OCI-LY3 (cell line): ENCODE results near the gene MPC2.
A peak's percentile ranks its signal among the peaks of the same experiment; 100 is the strongest.
"Not testable (repeated sequence)": the region's sequence is repeated elsewhere in the genome, so short reads cannot be mapped to it uniquely, and the experiment has no call there.

Source experiments
- H2AFZ ChIP-seq: fragments of 200-600, 300-600 bp; shearing (Covaris generic); 2 replicates; pipeline ENCODE4 v1.6.0; 2014; ENCODE audit warnings: antibody characterized with exemption, low read depth, low read length
- H3K27ac ChIP-seq: fragments of 200-600, 300-600 bp; sonication (generic); 2 replicates; pipeline ENCODE4 v1.5.1; 2014; ENCODE audit warnings: mild to moderate bottlenecking, low read length, moderate library complexity, mixed read lengths
- H3K27me3 ChIP-seq: fragments of 200-600, 300-600 bp; sonication (generic); 2 replicates; pipeline ENCODE4 v1.6.1; 2014; ENCODE audit warnings: low read depth, low read length, mixed read lengths
- H3K36me3 ChIP-seq: fragments of 200-600, 300-600 bp; sonication (generic); replicated peaks from 2 replicates; pipeline ENCODE3; 2014; ENCODE audit warnings: low read depth, low read length, mixed read lengths
- H3K4me1 ChIP-seq: fragments of 300-600, 200-600 bp; sonication (generic); 2 replicates; pipeline ENCODE4 v1.6.1; 2014; ENCODE audit warnings: low read length, mixed read lengths
- H3K4me2 ChIP-seq: fragments of 200-600, 300-600 bp; sonication (generic); 2 replicates; pipeline ENCODE4 v1.6.1; 2014; ENCODE audit warnings: low read length, mixed read lengths
- H3K4me3 ChIP-seq: fragments of 300-600, 200-600 bp; sonication (generic); 2 replicates; pipeline ENCODE4 v1.5.1; 2014; ENCODE audit warnings: antibody characterized with exemption, mild to moderate bottlenecking, low read length, moderate library complexity
- H3K79me2 ChIP-seq: fragments of 300-600, 200-600 bp; shearing (Covaris generic); 2 replicates; pipeline ENCODE4 v1.6.1; 2014; ENCODE audit warnings: mild to moderate bottlenecking, low read length, mixed read lengths
- H3K9ac ChIP-seq: fragments of 300-600, 200-600 bp; shearing (Covaris generic); 2 replicates; pipeline ENCODE4 v1.6.0; 2014; ENCODE audit warnings: mild to moderate bottlenecking, low read length, moderate library complexity
- H3K9me3 ChIP-seq: fragments of 200-600, 300-600 bp; shearing (Covaris generic); 2 replicates; pipeline ENCODE4 v1.6.1; 2014; ENCODE audit warnings: low read length, mixed read lengths; ENCODE audit not compliant: insufficient read depth
- H4K20me1 ChIP-seq: fragments of 200-600, 300-600 bp; sonication (generic); 2 replicates; pipeline ENCODE4 v1.6.1; 2016; ENCODE audit warnings: low read length, mixed read lengths; ENCODE audit not compliant: insufficient read depth
- EZH2phosphoT487 ChIP-seq: fragments of 200-600 bp; shearing (Covaris generic); IDR thresholded peaks from 2 replicates; pipeline ENCODE4 v1.6.1; 2018; ENCODE audit warnings: antibody characterized with exemption, mixed run types, low read depth
- TF ChIP-seq, protein P1 (sequence below): fragments of 200-600, 300-600 bp; sonication (generic); IDR thresholded peaks from 2 replicates; pipeline ENCODE4 v1.5.1; 2014; ENCODE audit warnings: antibody characterized with exemption, low read length, low read depth

The MPC2 gene

DNA sequence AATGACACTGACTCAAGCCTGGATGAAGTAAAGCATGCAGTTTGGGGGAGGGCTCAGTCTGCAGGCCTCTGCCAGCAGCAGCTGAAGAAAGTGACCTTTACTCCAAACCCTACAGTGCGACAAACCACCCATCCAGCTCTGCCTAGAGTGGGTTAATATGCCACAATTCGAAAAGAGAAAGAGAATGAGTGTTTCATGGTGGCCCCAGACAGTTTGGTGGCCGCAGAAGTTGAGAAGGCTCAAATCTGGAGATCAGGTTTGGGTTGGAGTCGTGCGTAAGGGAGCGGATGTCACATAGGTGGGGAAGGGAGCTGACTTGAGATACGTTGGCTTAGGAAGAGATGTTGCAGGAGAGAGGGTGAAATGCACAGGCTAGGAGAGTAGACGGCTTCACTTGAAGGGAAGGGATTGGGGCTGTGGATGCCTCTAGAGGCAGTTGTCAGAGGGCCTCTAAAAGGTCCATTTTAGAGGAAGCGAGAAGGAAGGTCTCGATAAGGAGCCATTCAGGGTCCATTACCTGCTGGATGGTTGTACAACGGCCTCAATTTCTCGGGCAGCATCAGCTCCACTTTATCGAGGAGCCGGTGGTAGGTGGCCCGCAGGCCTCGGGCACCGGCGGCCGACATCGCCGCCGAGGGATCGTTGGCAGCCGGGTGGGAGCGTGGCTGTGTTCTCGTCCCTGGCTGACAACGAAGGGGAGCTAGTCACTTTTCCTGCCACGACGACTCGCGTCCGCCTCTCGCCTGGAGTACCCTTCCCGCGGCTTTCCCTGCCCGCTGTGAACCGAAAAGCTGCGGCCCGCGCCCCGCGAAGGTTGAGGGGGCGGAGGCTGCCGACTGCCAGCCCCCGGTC is 1.4 kb downstream of the MPC2 start:
- peaks cover 23% of the 10 kb centered on the region for H3K4me1 ChIP-seq
- peak overlapping the region; percentile 86 for H3K4me3 ChIP-seq
- peak overlapping the region; percentile 72 for H2AFZ ChIP-seq
- peaks cover 59% of the 10 kb centered on the region for H3K79me2 ChIP-seq
- H3K9ac ChIP-seq, result peak overlapping the region; percentile 77
- H3K36me3 ChIP-seq, result no peaks in the 10 kb centered on the region
- H3K9me3 ChIP-seq, result no peaks in the 10 kb centered on the region
- TF ChIP-seq, protein P1, sequence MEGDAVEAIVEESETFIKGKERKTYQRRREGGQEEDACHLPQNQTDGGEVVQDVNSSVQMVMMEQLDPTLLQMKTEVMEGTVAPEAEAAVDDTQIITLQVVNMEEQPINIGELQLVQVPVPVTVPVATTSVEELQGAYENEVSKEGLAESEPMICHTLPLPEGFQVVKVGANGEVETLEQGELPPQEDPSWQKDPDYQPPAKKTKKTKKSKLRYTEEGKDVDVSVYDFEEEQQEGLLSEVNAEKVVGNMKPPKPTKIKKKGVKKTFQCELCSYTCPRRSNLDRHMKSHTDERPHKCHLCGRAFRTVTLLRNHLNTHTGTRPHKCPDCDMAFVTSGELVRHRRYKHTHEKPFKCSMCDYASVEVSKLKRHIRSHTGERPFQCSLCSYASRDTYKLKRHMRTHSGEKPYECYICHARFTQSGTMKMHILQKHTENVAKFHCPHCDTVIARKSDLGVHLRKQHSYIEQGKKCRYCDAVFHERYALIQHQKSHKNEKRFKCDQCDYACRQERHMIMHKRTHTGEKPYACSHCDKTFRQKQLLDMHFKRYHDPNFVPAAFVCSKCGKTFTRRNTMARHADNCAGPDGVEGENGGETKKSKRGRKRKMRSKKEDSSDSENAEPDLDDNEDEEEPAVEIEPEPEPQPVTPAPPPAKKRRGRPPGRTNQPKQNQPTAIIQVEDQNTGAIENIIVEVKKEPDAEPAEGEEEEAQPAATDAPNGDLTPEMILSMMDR, result no peak
- TF ChIP-seq EZH2phosphoT487, result no peak
- peak overlapping the region; percentile 43 for H3K27ac ChIP-seq
- H4K20me1 ChIP-seq, result peaks cover 12% of the 10 kb centered on the region; the same call in 1 of the 2 replicates
- H3K4me2 ChIP-seq, result peak overlapping the region; percentile 94
- H3K27me3 ChIP-seq, result no peaks in the 10 kb centered on the region

DNA sequence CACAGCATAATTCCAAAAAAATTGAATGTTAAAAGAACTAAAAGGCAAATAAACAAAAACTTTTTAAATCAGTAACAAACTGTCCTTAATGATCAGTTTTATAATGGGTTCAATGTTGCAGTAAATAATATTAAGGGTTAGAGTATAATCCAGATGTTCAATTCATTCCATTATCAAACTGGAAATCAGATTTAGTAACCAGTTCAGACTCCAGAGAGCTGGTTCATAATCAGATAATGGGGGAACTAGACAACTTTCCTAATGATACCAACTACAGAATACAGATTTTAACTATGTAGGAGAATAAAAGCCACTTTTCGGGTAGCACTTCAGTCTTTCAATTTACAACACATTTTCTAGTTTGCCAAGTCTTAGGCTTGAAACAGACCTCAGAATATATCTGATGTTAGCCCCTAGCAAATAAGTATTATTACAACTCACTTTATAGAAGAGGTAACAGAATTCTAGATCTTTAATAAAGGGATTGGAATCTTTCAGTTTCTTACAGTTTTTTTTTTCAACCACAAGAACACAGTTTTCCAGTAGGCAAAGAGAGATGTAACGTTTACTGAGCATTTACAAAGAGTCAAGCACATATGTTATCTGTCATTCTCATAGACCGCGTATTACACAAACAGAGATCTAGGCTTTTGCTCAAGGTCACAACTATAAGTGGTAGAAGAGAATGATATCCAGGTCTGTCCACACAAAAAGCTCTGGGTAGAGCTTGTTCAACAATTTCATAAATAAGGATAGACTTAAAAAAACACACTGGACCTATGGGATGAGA is 2.3 kb downstream of the MPC2 start:
- H3K79me2 ChIP-seq, result peaks cover 51% of the 10 kb centered on the region
- peak overlapping the region; percentile 77 for H3K9ac ChIP-seq
- no peak overlapping the region; the same call in 1 of the 2 replicates for H3K27ac ChIP-seq
- H3K4me3 ChIP-seq, result peak overlapping the region; percentile 86
- peaks cover 6% of the 10 kb centered on the region; the same call in 1 of the 2 replicates for H4K20me1 ChIP-seq
- no peaks in the 10 kb centered on the region for H3K27me3 ChIP-seq
- H3K4me1 ChIP-seq, result peaks cover 23% of the 10 kb centered on the region
- H3K36me3 ChIP-seq, result no peaks in the 10 kb centered on the region
- H3K9me3 ChIP-seq, result no peaks in the 10 kb centered on the region
- TF ChIP-seq, protein P1, result no peak
- TF ChIP-seq EZH2phosphoT487, result no peak
- peak overlapping the region; percentile 94 for H3K4me2 ChIP-seq
- no peak overlapping the region for H2AFZ ChIP-seq

DNA sequence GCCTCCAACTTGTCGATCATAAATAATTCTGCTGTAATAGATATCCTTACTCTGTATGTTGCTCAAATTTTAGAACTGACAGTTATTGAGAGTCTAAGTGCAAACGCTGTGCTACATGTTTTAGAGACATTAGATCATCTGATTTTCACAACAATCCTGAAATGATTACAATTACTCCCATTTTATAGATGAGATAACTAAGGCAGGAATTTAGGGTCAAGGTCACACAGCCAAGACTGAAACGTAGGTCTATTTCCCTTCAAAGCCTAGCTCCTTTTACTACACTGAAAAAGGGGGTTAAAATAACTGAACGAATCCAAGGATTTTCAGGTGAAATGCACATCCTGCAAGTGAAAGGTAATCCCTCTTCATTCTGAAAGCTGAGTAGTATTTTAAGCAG is 3.1 kb downstream of the MPC2 start:
- Histone ChIP-seq H3K27ac (no peak overlapping the region), H3K4me1 (peaks cover 23% of the 10 kb centered on the region), H4K20me1 (peaks cover 6% of the 10 kb centered on the region; the same call in 1 of the 2 replicates), H3K27me3 (no peaks in the 10 kb centered on the region), H3K79me2 (peaks cover 42% of the 10 kb centered on the region), H3K4me3 (no peak overlapping the region), H2AFZ (no peak overlapping the region), H3K4me2 (peak overlapping the region; percentile 94; the same call in 1 of the 2 replicates), H3K9ac (no peak overlapping the region), H3K36me3 (no peaks in the 10 kb centered on the region), H3K9me3 (no peaks in the 10 kb centered on the region)
- TF ChIP-seq, protein P1, result no peak
- TF ChIP-seq EZH2phosphoT487, result no peak

DNA sequence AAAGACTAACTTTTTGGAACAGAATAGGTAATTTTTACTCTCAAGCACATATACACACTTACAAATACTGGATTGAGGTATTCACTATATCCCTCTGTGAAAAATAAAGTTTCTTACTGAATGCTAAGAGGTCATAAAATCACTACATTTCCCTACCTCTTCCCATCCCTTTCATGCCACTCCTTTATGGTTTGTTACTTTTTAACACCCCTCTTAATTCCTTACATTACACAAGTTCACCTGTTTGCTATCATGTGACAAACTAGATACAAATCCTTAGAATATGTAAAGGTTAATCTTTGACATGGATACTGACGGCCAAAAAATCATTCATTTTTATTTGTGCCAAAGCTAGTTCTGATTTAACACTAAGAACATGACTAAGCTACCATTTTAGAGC is 7.1 kb downstream of the MPC2 start:
- TF ChIP-seq EZH2phosphoT487, result no peak
- Histone ChIP-seq H2AFZ (no peak overlapping the region), H4K20me1 (no peaks in the 10 kb centered on the region), H3K36me3 (no peaks in the 10 kb centered on the region), H3K4me1 (peaks cover 23% of the 10 kb centered on the region), H3K9me3 (no peaks in the 10 kb centered on the region), H3K9ac (no peak overlapping the region), H3K4me3 (no peak overlapping the region), H3K27me3 (no peaks in the 10 kb centered on the region), H3K27ac (no peak overlapping the region), H3K4me2 (no peak overlapping the region), H3K79me2 (peaks cover 13% of the 10 kb centered on the region; the same call in 1 of the 2 replicates)

DNA sequence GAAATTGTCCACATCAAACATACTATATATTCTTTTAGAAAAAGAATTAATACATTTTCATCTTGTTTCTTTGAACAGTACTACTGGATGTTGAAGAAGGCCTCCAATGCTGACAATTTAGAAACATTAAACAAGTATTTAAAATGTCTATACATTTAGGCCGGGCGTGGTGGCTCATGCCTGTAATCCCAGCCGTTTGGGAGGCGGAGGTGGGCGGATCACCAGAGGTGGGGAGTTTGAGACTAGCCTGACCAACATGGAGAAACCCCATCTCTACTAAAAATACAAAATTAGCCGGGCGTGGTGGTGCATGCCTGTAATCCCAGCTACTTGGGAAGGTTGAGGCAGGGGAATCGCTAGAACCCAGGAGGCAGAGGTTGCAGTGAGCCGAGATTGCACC is 8.0 kb downstream of the MPC2 start:
- not testable (repeated sequence) for H3K9ac ChIP-seq, H3K4me2 ChIP-seq, H3K27me3 ChIP-seq, H3K27ac ChIP-seq, H3K4me3 ChIP-seq, H3K36me3 ChIP-seq, H3K9me3 ChIP-seq, H3K79me2 ChIP-seq, H2AFZ ChIP-seq, H4K20me1 ChIP-seq
- peaks cover 15% of the 10 kb centered on the region for H3K4me1 ChIP-seq
